ENCODE results near the gene BLID. TPM values are rescaled to one million over a fixed set of nuclear protein-coding genes. Genes with fewer than 3 reads are reported as not detected.

The BLID gene
- polyA plus RNA-seq, 1 donor from 2014 or later = not detected

DNA sequence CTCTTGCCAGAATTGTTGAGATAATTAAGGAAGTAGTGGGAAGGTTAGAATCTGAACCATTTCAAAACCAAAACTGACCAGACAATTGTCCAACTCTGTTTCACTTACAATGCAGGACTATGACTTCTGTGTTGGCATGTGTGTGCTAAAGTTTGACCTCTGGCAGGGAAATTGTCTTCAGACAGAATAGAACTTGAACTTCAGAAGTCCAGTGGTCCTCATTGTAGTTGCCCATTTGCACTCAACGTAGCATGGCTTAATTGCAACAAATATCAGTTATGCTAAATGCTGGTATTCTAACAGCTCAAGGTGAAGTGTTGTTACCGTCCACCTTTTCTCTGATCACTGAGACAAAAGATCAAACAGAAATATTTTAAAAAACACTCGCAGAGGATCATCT, 47.2 kb downstream of the BLID start:
- Histone ChIP-seq H3K79me2 (replicated peaks; ENCODE audit: insufficient read depth, low read length) (peaks cover 10% of the 10 kb centered on the region), H3K4me2 (ENCODE audit: low read length) (no peak overlapping the region), H3K9me3 (ENCODE audit: low read length) (no peaks in the 10 kb centered on the region), H4K20me1 (ENCODE audit: insufficient read depth) (no peaks in the 10 kb centered on the region), H3K9me2 (ENCODE audit: insufficient read depth, low read length) (no peaks in the 10 kb centered on the region), H2AFZ (ENCODE audit: low read depth, low read length) (no peak overlapping the region), H3F3A (ENCODE audit: insufficient read depth, low read length, poor library complexity, severe bottlenecking) (peaks cover 5% of the 10 kb centered on the region), H3K27me3 (ENCODE audit: insufficient read depth, low read depth, low read length) (no peaks in the 10 kb centered on the region), H3K27ac (ENCODE audit: low read length) (peak overlapping the region; percentile 97), H3K9ac (ENCODE audit: low read length) (peak overlapping the region; percentile 70), H3K4me3 (ENCODE audit: low read length) (peak overlapping the region; percentile 62), H3K36me3 (ENCODE audit: insufficient read depth, low read length) (no peaks in the 10 kb centered on the region)
- TF ChIP-seq RAD21 (conservative IDR thresholded peaks at IDR 0.05) = no peak
- TF ChIP-seq EZH2 (IDR thresholded peaks at IDR 0.05; ENCODE audit: borderline replicate concordance, insufficient read depth, low read length, poor library complexity, severe bottlenecking) = no peak
- TF ChIP-seq MXI1 (conservative IDR thresholded peaks at IDR 0.05; ENCODE audit: poor library complexity, severe bottlenecking) = no peak
- TF ChIP-seq, protein P1, sequence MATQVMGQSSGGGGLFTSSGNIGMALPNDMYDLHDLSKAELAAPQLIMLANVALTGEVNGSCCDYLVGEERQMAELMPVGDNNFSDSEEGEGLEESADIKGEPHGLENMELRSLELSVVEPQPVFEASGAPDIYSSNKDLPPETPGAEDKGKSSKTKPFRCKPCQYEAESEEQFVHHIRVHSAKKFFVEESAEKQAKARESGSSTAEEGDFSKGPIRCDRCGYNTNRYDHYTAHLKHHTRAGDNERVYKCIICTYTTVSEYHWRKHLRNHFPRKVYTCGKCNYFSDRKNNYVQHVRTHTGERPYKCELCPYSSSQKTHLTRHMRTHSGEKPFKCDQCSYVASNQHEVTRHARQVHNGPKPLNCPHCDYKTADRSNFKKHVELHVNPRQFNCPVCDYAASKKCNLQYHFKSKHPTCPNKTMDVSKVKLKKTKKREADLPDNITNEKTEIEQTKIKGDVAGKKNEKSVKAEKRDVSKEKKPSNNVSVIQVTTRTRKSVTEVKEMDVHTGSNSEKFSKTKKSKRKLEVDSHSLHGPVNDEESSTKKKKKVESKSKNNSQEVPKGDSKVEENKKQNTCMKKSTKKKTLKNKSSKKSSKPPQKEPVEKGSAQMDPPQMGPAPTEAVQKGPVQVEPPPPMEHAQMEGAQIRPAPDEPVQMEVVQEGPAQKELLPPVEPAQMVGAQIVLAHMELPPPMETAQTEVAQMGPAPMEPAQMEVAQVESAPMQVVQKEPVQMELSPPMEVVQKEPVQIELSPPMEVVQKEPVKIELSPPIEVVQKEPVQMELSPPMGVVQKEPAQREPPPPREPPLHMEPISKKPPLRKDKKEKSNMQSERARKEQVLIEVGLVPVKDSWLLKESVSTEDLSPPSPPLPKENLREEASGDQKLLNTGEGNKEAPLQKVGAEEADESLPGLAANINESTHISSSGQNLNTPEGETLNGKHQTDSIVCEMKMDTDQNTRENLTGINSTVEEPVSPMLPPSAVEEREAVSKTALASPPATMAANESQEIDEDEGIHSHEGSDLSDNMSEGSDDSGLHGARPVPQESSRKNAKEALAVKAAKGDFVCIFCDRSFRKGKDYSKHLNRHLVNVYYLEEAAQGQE (IDR thresholded peaks at IDR 0.05; ENCODE audit: borderline replicate concordance) = no peak
- TF ChIP-seq EP300 (conservative IDR thresholded peaks at IDR 0.05; ENCODE audit: poor library complexity, severe bottlenecking) = no peak
- TF ChIP-seq, protein P2, sequence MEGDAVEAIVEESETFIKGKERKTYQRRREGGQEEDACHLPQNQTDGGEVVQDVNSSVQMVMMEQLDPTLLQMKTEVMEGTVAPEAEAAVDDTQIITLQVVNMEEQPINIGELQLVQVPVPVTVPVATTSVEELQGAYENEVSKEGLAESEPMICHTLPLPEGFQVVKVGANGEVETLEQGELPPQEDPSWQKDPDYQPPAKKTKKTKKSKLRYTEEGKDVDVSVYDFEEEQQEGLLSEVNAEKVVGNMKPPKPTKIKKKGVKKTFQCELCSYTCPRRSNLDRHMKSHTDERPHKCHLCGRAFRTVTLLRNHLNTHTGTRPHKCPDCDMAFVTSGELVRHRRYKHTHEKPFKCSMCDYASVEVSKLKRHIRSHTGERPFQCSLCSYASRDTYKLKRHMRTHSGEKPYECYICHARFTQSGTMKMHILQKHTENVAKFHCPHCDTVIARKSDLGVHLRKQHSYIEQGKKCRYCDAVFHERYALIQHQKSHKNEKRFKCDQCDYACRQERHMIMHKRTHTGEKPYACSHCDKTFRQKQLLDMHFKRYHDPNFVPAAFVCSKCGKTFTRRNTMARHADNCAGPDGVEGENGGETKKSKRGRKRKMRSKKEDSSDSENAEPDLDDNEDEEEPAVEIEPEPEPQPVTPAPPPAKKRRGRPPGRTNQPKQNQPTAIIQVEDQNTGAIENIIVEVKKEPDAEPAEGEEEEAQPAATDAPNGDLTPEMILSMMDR (IDR thresholded peaks at IDR 0.05; ENCODE audit: poor library complexity, severe bottlenecking) = no peak
- no peak for TF ChIP-seq POLR2AphosphoS5 (IDR thresholded peaks at IDR 0.05)
- no peak for TF ChIP-seq SMC3 (conservative IDR thresholded peaks at IDR 0.05; ENCODE audit: poor library complexity)
- no peak for TF ChIP-seq TAF1 (IDR thresholded peaks at IDR 0.05; ENCODE audit: low read depth)

DNA sequence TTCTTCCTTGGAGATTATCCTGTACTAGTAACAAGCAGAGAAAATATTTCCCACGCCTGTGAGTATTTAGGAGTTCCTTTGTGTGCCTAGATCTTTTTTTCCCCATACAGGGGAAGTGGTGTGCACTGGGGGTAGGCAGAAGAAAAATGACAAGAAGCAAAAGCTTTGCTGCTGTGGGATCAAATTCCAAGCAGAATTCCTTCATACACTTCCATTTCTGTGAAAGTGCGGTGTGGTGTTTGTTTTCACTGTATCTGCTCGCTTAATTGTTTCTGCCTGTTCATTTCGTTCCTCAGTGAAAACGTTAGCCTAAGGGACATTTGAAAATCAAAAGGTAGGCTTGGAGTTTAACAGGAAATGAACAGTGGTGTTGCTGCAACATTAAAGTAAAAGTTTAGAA, 47.9 kb downstream of the BLID start:
- Histone ChIP-seq H3K4me3 (ENCODE audit: low read length) (no peak overlapping the region), H3K9ac (ENCODE audit: low read length) (no peak overlapping the region), H3K4me2 (ENCODE audit: low read length) (no peak overlapping the region), H3K9me2 (ENCODE audit: insufficient read depth, low read length) (no peaks in the 10 kb centered on the region), H2AFZ (ENCODE audit: low read depth, low read length) (no peak overlapping the region), H3K79me2 (replicated peaks; ENCODE audit: insufficient read depth, low read length) (peaks cover 4% of the 10 kb centered on the region), H3K36me3 (ENCODE audit: insufficient read depth, low read length) (no peaks in the 10 kb centered on the region), H3F3A (ENCODE audit: insufficient read depth, low read length, poor library complexity, severe bottlenecking) (peaks cover 5% of the 10 kb centered on the region), H3K27me3 (ENCODE audit: insufficient read depth, low read depth, low read length) (no peaks in the 10 kb centered on the region), H3K9me3 (ENCODE audit: low read length) (no peaks in the 10 kb centered on the region), H3K27ac (ENCODE audit: low read length) (peak overlapping the region; percentile 97), H4K20me1 (ENCODE audit: insufficient read depth) (no peaks in the 10 kb centered on the region)
- TF ChIP-seq, protein P2 (IDR thresholded peaks at IDR 0.05; ENCODE audit: poor library complexity, severe bottlenecking) = no peak
- TF ChIP-seq, protein P1 (IDR thresholded peaks at IDR 0.05; ENCODE audit: borderline replicate concordance) = no peak
- TF ChIP-seq POLR2AphosphoS5 (IDR thresholded peaks at IDR 0.05) = no peak
- TF ChIP-seq EP300 (conservative IDR thresholded peaks at IDR 0.05; ENCODE audit: poor library complexity, severe bottlenecking) = no peak
- no peak for TF ChIP-seq TAF1 (IDR thresholded peaks at IDR 0.05; ENCODE audit: low read depth)

Data from neural cell (in vitro differentiated cells).